Gastroesophageal sphincter (tissue), 3 donors: ENCODE results near the gene CCDC13.

Experiments used
- EP300 ChIP-seq: sonication (generic); formaldehyde crosslinking; IDR thresholded peaks from one replicate; pipeline ENCODE4 v1.6.1; 2017; ENCODE audit warnings: antibody characterized with exemption, mild to moderate bottlenecking
- POLR2A ChIP-seq, 2 donors: fragments of 450-650 bp; IDR thresholded peaks; one replicate each; pipeline ENCODE4 v1.6.1; 2017; ENCODE audit warnings: antibody characterized with exemption in 2 of 2, mild to moderate bottlenecking in 2 of 2, moderate library complexity in 1 of 2
- TF ChIP-seq, protein P1 (sequence below), 4 experiments: fragments of 200-600 bp in 2 of 4; fragments of 450-650 bp in 2 of 4; sonication (generic) in 1 of 4; IDR thresholded peaks; one replicate each; pipeline ENCODE4 v1.5.1; 2017 to 2019; ENCODE audit warnings: antibody characterized with exemption in 4 of 4, mild to moderate bottlenecking in 2 of 4, moderate library complexity in 2 of 4

DNA sequence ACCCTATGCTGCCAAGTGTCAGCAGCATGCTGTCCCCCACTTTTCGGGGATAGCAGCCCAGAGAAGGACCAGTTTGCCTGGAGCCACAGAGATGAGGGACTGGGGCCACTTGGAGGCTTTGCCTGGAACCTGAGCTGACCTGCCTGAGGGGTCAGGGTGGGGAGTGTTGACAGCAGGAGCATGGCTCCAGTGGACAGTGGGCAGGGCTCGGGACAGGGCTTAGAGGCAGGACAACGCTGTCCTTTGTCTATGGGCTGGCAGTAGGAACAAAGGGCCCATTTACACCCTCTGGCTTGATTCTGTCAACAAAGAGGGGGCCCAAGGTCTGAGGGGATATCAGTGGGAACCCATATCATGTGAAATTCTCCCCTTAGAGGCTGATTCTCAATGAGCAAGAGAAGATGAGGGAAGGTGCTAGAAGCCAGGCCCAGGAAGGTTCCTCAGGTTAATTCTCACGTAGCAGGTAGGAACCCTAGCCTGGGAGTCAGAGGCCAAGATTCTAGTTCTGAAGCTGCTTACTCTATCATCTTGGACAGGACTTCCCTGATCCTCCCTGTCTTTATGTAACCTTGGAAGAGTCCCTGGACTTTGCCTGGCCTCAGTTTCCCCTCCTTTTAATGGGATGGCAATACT, 40.7 kb downstream of the CCDC13 start:
- no peak for TF ChIP-seq EP300
- TF ChIP-seq, protein P1, sequence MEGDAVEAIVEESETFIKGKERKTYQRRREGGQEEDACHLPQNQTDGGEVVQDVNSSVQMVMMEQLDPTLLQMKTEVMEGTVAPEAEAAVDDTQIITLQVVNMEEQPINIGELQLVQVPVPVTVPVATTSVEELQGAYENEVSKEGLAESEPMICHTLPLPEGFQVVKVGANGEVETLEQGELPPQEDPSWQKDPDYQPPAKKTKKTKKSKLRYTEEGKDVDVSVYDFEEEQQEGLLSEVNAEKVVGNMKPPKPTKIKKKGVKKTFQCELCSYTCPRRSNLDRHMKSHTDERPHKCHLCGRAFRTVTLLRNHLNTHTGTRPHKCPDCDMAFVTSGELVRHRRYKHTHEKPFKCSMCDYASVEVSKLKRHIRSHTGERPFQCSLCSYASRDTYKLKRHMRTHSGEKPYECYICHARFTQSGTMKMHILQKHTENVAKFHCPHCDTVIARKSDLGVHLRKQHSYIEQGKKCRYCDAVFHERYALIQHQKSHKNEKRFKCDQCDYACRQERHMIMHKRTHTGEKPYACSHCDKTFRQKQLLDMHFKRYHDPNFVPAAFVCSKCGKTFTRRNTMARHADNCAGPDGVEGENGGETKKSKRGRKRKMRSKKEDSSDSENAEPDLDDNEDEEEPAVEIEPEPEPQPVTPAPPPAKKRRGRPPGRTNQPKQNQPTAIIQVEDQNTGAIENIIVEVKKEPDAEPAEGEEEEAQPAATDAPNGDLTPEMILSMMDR (IDR thresholded peaks at IDR 0.05): no peak
- no peak for TF ChIP-seq POLR2A (IDR thresholded peaks at IDR 0.05)
